UCSD-AML1 (cell line): ENCODE measurements around the gene ELOVL3.
"Not testable (repeated sequence)": the region's sequence is repeated elsewhere in the genome, so short reads cannot be mapped to it uniquely, and the experiment has no call there.

ENCODE experiments used
- DNase-seq: peaks from one replicate; lab custom pipeline; 2025; ENCODE audit not compliant: unreplicated experiment; lab: John Stamatoyannopoulos, UW

ELOVL3 gene, protein sequence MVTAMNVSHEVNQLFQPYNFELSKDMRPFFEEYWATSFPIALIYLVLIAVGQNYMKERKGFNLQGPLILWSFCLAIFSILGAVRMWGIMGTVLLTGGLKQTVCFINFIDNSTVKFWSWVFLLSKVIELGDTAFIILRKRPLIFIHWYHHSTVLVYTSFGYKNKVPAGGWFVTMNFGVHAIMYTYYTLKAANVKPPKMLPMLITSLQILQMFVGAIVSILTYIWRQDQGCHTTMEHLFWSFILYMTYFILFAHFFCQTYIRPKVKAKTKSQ

DNA sequence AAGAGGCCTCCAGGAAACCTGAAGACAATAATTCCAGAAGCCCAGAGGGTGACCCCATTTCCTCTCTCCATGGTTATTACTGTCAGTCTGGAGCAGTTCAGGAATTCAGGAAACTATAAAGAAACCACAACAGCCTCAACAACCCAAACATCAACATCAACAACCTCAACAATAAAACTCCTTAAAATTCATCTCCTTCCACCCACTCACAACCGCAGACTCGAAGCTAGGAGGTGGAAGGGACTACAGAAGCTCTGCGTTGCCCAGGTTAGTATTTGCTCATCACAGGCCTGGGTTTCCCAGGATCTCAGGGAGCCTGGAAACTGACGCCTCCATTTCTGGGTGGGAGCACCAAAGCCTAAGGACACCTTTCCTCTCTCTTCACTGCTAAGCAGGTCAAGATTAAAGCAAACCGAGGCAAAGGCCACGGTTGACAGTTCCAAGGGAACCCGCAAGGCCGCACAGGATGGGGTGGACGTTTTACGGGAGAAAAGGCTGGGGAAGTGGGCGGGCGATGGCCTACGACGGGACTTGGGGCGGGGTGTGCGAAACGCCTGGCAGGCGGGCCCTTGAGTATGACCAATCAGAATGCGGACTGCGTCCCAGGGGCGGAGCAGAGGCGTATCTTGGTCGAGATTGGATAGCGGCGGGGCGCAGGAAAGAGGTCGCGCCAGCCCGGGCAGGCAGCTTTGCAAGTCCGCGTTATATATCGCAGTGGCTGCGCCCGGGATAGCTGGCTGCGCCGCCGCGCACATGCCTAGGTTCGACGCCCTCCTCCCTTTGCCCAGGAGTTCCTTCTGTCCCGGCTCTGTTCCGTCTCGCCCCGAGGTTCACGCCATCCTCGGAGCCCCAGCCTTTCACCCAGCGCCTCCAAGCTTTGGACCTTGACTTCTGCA, at the start of gene ELOVL3:
TSS of gene ELOVL3 (plus strand) at position 654 of the 896 bp plus-strand sequence. CDS start 250 bp downstream, outside the sequence.
- DNase-seq: peak; percentile 93

DNA sequence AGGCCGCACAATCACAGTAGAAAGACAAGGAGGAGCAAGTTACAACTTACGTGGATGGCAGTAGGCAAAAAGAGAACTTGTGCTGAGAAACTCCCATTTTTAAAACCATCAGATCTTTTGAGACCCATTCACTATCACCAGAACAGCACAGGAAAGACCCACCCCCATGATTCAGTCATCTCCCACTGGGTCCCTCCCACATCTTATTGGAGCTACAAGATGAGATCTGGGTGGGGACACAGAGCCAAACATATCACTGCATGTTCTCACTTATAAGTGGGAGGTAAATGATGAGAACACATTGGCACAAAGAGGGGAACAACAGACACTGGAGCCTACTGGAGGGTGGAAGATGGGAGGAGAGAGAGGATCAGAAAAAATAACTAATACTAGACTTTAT, 41.5 kb upstream of the ELOVL3 start:
- DNase-seq: no peak

DNA sequence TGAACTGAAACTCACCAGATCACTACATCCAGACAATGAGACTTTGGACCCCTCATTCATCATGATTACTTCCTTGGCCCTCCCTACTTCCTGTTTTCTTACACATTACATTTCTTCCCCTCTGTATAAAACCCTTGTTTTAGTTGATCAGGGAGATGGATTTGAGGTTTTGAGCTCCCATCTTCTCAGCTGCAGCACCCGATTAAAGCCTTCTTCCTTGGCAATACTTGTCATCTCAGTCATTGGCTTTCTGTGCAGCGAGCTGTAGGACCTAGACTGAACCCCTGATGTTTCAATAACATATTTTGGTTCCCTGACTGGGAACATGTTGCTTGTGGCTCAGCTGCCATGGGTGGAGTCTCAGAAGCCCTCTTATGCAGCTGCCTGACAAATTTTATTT, 40.8 kb upstream of the ELOVL3 start:
- no peak for DNase-seq

DNA sequence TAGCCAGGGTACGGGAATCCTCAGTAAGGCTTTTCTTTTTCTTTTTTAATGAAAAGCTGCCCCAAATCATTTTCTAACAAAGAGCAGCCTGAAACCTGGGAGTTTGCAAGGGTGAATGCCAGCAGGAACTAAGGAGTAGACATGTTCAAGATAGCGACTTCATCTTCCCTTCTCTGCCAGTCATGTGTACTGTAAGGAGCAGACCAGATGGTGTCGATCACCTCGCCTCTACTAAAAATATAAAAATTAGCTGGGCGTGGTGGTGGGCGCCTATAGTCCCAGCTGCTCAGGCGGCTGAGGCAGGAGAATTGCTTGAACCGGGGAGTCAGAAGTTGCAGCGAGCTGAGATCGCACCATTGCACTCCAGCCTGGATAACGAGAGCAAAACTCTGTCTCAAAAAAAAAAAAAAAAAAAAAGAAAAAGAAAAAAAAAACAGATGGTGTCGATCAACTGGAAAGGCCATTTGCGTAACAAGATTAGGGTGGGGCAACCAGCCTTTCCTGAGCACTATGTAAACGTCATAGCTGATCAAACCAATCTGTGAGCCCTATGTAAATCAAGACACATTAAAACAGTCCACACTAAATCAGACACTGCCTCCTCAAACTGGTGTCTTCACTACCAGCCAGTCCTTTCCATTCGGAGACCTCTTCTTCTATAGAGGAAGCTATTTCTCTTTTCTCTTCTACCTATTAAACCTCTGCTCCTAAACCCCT, 40.1 kb upstream of the ELOVL3 start:
- no peak for DNase-seq

DNA sequence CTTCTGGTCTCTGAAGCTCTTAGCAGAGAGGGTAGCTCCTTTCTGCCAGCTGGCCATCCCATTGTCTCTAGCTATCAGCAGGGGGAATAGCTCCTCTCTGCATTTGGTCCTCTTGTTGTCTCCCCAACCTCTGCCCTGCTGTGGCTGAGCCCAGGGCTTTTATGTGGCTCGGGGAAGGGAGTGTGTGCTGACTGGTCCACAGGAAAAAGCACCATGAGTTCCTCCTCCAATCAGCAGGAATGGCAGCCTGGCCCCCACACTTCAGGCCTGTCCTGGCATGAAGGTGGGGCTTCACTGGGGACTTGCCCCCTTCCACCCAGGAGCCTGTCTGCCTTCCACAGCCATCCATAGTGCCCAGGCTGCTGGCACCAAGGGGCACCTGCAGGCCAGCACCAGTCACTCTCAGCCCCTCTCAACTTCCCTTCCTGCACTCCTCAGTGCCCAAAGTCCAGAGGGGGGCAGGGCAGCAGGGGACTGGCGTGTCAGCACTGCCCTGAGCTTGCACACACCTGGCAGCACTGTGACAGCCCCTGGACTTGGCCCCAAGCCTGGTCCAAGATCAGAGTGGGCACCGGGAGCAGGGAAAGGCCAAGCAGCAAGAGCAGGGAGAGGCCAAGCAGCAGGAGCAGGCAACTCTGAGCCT, 37.7 kb upstream of the ELOVL3 start:
- DNase-seq: no peak

DNA sequence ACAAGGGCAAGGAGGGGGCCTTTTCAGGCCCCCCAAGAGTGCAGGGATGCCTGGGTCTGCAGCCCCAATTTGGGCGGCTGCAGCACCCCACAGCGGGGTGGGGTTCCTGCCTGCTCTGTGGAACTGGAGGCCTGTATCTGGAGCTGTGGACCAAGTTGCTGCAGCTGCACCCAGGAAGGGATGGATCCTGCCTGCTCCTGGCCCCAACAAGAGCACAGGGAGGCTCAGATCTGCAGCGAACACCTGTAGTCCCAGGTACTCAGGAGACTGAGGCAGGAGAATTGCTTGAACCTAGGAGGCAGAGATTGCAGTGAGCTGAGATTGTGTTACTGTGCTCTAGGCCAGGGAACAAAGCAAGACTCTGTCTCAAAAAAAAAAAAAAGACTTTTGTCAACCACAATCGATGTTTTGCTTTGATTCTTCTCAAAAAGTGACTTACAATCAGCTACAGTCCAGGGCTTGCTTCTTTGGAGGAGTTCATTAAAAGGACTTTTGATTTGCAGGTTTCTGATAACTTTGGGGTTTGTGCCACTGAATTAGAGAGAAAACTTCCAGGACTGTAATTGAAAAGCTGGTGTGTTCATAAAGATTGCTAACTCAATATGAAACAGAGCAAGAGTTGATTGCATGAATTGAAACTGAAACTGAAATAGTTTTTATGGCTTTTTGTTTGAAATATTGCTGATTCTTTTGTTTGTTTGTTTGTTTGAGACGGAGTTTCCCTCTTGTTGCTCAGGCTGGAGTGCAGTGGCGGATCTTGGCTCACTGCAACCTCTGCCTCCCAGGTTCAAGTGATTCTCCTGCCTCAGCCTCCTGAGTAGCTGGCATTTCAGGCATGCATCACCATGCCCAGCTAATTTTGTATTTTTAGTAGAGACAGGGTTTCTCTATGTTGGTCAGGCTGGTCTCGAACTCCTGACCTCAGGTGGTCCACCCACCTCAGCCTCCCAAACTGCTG, 36.9 kb upstream of the ELOVL3 start:
- DNase-seq: not testable (repeated sequence)

DNA sequence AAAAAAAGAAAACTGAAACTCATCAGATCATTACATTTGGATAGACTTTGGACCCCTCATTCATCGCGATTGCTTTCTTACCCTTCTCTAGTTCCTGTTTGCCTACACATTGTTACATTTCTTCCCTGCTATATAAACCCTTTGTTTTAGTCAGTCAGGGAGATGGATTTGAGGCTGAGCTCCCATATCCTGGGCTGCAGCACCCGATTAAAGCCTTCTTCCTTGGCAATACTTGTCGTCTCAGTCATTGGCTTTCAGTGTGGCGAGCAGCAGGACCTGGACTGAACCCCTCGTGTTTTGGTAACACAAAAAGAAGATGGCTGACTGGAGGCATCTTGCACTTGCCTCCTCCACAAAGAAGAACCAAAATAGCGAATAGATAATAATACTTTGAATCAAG, 34.1 kb upstream of the ELOVL3 start:
- DNase-seq: no peak

DNA sequence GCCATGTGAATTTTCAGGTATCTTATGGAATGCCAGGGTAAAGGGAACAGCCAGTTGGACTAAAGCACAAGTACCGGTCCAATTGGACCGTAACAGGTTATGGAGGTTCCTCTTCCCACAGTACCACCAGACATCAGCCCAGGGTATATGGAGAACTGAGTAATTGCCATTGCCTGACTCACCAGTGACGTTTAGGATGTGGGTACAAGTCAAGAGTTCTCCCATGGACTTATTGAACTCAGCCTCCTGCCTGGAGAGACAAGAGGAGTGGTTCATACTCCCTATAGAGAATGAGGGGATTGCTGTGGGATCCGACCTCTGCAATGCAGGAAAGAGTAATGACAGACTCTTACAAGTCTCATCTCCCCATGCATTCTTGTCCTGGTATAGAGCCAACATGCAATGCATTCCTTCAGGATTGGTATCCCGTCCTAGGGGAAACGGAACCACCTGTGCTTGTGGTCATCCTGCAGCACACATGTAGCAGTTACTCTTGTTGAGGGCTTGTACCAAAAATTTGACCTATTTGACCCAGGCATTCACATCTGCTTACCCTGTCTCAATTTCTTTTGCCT, 30.7 kb upstream of the ELOVL3 start:
- DNase-seq: no peak

DNA sequence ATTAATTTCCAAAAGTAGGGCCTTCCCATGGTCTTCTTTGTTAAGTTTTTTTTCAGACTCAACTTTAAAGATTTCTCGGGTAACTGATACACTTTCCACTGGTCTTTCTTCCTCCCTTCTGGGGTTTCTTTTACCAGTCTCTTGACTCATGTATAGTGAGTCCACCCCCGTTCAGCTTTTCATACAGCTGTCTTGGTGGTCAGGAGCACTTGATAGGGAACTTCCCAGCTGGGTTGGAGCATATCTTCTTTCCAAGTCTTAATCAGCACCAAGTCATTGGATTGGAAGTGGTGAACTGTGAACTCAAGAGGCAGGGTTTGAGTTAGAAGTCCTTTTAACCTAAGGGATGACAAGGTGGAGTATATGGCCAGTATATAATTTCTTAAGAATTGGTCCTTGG, 29.2 kb upstream of the ELOVL3 start:
- DNase-seq: no peak

DNA sequence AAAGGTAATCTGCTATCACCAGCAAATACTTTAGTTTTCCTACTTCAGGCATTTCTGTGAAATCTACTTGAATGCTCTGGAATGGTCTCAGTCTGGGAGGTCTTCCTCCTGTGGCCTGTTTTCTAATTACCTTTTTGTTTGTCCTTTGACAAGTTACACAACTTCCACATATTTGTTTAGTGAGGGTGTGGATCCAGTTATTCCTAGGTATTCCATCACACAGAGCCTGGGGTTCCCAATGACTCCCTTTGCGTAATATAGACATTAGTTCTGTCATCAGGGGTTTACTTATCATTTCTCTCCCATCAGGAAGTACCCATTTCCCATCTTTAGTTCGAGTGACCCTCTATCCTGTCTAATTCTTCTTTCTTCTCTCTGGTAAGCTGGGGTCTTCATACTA, 28.1 kb upstream of the ELOVL3 start:
- DNase-seq: no peak

DNA sequence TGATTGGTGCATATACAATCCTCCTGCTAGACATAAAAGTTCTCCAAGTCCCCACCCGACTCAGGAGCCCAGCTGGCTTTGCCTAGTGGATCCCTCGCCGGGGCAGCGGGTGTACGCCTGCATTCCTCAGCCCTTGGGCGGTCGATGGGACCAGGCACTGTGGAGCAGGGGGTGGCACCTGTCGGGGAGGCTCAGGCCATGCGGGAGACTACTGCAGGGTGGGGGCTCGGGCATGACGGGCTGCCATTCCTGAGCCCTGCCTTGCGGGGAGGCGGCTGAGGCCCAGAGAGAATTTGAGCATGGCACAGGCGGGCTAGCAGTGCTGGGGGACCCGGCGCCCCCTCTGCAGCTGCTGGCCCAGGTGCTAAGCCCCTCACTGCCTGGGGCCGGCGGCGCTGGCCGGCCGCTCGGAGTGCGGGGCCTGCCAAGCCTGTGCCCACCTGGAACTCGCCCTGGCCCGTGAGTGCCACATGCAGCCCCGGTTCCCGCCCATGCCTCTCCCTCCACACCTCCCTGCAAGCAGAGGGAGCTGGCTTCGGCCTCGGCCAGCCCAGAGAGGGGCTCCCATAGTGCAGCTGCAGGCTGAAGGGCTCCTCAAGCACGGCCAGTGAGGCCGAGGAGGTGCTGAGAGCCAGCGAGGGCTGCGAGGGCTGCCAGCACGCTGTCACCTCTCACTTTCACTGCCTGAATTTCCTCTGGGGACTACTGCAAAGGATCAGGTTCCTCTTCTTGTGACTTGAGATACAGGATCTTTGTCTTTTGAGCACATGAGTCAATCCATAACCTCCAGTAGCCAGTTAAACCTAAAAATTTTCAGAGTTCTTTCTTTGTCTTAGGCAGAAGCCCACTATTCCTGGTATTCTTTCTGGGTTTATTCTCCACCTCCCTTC, 25.1 kb upstream of the ELOVL3 start:
- no peak for DNase-seq

DNA sequence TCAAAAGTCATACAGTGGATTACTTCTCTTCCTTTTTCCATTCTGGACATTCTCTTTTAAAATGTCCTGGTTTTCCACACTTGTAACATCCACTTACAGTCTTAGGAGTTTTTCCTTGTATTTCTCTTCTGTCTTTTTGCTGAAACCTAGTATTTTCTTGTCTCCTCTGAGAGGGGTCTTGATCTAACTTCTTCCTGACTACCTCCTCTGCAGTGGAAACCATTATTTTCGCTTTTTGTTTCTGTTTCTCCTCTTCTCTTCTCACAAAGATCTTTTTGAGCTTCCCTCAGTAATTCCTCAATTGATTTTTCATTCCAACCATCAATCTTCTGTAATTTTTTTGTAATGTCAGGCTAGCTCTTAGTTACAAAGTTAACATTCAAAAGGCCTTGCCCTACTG, 23.7 kb upstream of the ELOVL3 start:
- DNase-seq: no peak

DNA sequence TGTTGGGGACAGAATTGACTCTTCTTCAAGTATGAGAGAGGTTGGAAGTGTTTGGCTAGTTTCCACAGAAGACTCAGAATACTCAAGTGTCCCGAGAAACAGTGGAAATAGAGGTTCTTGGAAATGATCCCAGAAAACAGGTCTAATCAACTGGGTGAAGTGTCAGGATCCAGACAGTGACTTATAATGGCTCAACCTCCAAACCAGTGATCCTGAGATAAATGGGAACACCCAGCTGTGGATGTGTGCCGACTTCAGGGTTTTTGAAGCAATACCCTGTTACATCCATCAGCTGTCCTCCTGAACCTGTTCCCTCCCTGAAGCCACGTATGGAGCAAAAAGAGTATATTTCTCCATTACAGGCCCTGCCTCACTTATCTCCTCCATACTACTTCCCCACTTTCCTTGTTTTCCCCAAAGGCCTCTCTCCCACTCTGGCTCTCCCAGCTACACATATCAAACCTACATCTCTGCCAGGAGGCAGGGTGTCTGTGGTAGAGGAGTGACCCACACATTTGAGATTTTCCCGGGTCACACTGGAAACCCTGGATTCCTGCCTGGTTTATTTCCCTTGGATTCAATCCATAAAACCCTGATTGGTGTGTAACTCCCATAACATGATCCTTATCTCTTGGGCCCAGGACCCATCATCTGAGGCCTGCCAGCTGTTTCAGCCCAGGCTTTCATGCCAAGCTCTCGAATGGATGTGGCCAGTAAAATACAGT, 17.6 kb upstream of the ELOVL3 start:
- DNase-seq: no peak

DNA sequence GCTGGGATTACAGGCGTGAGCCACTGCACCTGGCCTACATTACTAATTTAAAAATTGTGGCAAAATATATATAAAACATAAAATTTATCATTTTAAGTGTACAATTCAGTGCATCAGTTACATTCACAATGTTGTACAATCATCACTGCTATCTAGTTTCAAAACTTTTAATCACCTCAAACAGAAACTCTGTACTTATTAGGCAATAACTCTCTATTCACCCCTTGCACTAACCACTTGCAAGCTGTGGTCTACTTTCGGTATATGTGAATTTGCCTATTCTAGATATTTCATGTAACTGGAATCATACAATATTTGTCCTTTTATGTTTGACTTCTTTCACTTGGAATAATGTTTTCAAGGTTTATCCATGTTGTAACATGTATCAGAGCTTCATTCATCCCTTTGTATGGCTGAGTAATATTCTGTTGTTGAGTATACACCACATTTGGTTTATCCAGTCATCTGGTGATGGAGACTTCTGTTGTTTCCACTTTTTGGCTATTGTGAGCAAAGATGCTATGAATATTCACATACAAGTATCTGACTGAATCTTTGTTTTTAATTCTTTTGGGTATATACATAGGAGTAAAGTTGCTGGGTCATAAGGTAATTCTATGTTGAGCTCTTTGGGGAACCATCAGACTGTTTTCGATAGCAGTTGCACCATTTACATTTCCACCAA, 14.3 kb upstream of the ELOVL3 start:
- no peak for DNase-seq

DNA sequence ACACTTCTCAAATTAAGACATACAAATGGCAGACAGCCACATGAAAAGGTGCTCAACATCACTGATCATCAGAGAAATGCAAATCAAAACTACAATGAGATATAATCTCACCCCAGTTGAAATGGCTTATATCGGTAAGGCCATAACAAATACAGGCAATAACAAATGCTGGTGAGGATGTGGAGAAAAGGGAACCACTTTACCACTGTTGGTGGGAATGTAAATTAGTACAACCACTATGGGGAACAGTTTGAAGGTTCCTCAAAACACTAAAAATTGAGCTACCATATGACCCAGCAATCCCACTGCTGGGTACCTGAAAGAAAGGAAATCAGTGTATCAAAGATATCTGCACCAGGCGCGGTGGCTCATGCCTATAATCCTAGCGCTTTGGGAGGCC, 12.5 kb upstream of the ELOVL3 start:
- DNase-seq: not testable (repeated sequence)

DNA sequence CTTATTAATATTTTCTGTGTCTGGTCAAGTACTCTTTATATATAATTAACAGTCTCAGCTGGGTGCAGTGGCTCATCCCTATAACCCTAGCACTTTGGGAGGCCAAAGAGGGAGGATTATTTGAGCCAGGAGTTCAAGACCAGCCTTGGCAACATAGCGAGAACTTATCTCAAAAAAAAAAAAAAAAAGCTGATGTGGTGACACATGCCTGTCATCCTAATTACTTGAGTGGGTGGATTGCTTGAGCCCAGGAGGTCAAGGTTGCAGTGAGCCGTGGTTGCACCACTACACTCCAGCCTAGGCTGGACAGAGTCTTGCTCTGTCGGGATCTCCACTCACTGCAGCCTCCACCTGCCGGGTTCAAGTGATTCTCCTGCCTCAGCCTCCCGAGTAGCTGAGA, 6.7 kb upstream of the ELOVL3 start:
- no peak for DNase-seq

DNA sequence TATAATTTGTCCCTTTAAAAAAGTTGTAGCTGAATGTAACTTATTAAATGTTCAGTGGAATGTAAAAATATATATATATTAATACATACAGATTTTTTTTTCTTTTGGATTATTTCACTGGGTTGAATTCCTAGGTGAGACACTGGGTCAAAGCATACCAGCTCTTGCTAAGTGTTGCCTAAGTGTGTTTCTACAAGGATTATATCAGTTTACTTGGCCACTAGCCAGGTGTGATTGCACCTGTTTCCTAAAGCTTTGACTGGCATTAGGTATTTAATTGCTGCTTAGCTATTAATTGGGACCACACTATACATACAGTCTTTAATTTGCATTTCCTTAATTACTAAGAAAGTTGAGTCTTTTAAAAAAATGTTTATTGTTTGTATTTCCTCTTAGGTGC, 5.5 kb upstream of the ELOVL3 start:
- no peak for DNase-seq

DNA sequence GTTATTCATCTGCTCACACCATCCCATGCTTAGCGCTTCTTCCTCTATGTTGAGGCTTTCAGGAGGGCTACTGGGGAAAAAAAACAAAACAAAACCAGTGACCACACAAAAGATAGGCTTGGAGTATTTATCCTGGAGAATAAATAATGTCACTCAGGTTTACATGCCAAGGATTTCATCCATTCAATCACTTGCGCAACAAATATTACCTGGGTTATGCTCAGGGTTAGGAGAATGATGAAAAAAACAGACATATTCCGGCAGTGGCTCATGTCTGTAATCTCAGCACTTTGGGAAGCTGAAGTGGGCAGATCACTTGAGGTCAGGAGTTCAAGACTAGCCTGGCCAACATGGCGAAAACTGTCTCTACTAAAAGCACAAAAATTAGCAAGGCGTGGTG, 3.3 kb upstream of the ELOVL3 start:
- DNase-seq: no peak
